SH-SY5Y (cell line): Measurements from ENCODE around the gene MBOAT7.

Experiments
- GATA2 ChIP-seq: IDR thresholded peaks from 2 replicates; pipeline ENCODE4 v1.6.1; 2011; ENCODE audit warnings: mild to moderate bottlenecking, low read depth, low read length
- GATA3 ChIP-seq: IDR thresholded peaks from 2 replicates; pipeline ENCODE4 v1.6.1; 2011; ENCODE audit warnings: low read depth, mild to moderate bottlenecking, low read length, moderate library complexity

DNA sequence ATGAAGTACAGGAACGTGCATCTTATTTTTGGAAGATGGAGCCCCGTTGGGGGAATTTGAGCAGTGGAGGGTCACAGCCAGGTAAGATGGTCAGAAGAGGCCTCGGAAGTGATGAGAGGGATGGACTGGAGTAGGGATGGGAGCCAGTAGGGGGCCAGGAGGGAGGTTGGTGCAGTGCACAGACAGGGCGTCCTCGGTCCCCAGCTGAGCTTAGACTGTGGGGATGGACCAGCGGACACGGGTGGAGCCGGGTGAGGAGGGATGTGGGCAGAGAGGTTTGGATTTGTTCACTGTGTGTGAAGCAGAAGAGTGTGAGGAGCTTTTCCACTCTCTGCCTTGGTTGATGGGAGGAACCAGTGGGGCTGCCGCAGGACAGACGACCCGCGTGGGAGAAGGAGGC is 21.9 kb upstream of the MBOAT7 start:
- TF ChIP-seq GATA2: no peak
- TF ChIP-seq GATA3: no peak
